ENCODE measurements around the gene FUT8.
A peak's percentile ranks its signal among the peaks of the same experiment; 100 is the strongest.
"Not testable (repeated sequence)": the region's sequence is repeated elsewhere in the genome, so short reads cannot be mapped to it uniquely, and the experiment has no call there.

Gene FUT8

DNA sequence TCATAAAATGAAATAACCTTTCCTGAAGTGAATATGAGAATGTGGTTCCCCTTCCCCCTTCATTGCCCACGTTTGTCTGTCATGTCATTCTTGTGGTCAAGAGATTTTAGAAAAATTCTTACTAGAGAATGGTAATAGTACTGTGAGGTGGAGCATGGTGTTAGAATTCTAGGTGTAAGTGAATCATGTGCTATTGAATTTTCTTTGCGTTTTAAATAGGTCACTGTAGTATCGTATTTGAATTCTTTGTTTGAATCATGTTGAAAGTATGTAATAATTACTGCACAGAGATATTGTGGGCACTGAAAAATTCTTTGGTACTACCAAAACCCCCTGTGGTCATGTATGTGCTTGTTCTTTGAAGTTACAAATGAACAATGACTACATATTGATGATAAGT lies 49.9 kb downstream of the FUT8 start:
- DNase-seq (ENCODE audit: low read depth), result no peak
- no peak overlapping the region for H3K4me3 ChIP-seq (ENCODE audit: low read depth, low read length)
- TF ChIP-seq, protein P1, sequence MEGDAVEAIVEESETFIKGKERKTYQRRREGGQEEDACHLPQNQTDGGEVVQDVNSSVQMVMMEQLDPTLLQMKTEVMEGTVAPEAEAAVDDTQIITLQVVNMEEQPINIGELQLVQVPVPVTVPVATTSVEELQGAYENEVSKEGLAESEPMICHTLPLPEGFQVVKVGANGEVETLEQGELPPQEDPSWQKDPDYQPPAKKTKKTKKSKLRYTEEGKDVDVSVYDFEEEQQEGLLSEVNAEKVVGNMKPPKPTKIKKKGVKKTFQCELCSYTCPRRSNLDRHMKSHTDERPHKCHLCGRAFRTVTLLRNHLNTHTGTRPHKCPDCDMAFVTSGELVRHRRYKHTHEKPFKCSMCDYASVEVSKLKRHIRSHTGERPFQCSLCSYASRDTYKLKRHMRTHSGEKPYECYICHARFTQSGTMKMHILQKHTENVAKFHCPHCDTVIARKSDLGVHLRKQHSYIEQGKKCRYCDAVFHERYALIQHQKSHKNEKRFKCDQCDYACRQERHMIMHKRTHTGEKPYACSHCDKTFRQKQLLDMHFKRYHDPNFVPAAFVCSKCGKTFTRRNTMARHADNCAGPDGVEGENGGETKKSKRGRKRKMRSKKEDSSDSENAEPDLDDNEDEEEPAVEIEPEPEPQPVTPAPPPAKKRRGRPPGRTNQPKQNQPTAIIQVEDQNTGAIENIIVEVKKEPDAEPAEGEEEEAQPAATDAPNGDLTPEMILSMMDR (IDR thresholded peaks at IDR 0.05; ENCODE audit: control insufficient read depth, extremely low read depth, insufficient read depth), result no peak

DNA sequence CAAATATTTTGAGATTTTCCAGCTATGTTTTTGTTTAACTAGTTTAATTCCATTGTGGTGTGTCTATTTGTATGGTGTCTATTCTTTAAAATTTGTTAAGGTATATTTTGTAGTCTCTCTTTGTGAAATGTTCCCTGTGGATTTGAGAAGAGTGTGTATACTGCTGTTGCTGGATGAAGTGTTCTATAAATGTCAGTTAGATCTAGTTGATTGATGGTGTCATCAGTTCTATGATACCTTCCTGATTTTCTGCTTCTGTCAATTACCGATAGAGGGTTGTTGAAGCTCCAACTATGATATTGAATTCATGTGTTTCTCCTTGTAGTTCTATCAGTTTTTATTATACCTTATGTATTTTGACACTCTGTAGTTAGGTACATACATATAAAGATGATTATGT lies 53.1 kb downstream of the FUT8 start:
- TF ChIP-seq, protein P1 (IDR thresholded peaks at IDR 0.05; ENCODE audit: control insufficient read depth, extremely low read depth, insufficient read depth), result no peak
- DNase-seq (ENCODE audit: low read depth), result no peak
- no peak overlapping the region for H3K4me3 ChIP-seq (ENCODE audit: low read depth, low read length)

DNA sequence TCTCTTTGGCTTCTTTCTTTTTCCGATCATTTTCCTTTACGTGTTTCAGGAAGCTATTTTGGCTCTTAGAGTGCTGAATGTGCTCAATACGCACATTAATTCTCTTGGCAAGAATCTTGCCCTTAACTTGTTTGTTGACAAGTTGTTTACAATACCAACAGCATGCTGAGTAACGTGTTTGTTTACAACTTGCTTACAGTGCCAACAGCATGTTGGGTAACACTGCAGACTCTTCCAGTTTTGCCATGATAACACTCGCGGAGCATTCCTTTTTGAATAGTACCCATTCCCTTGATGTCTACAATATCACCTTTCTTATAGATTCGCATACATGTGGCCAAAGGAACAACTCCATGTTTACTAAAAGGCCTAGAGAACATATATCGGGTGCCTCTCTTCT lies 55.4 kb downstream of the FUT8 start:
- H3K4me3 ChIP-seq (ENCODE audit: low read depth, low read length), result not testable (repeated sequence)
- peak; percentile 67 for DNase-seq (ENCODE audit: low read depth)

DNA sequence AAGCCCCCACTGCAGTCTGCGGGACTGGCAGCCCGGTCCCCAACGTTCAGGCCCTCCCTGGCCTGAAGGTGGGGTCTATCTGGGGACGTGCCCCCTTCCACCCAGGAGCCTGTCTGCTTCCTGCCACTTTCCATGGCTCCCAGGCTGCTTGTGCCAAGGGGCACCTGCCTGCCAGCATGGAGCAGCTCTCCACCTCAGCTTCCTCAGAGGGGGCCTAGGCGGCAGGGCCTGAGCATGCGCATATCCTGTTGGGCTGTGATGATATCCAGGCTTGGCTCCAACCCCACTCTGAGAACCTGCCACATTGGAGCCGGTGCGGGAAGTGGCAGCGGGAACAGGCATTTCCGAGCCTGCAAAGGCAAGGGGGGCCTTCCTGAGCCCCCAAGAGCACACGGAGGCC lies 57.4 kb downstream of the FUT8 start:
- no peak for DNase-seq (ENCODE audit: low read depth)
- TF ChIP-seq, protein P1 (IDR thresholded peaks at IDR 0.05; ENCODE audit: control insufficient read depth, extremely low read depth, insufficient read depth), result no peak
- H3K4me3 ChIP-seq (ENCODE audit: low read depth, low read length), result no peak overlapping the region

DNA sequence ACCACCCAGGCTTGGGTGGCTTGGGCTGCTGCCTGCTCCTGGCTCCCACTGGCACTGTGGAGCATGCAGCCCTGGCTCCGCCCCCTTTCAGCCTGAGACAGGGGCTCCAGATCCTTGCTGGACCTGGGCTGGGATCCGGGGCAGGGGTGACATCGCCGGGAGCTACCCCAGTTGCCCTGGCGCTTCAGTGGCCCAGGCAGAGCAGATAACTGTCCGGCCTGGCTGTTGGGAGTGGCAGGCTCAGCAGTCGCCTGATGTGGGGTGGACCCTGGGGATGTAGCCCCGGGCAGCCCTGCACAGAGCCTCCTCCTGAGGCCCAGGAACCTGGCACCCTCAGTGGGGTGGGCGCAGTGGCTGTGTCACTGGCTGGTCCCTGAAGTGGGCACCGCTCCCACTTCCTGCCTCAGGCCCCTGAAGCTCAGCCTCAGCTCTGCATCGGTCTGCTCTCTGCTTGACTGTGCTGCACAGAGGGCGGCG lies 57.9 kb downstream of the FUT8 start:
- TF ChIP-seq, protein P1 (IDR thresholded peaks at IDR 0.05; ENCODE audit: control insufficient read depth, extremely low read depth, insufficient read depth), result no peak
- DNase-seq (ENCODE audit: low read depth), result no peak
- no peak overlapping the region for H3K4me3 ChIP-seq (ENCODE audit: low read depth, low read length)

DNA sequence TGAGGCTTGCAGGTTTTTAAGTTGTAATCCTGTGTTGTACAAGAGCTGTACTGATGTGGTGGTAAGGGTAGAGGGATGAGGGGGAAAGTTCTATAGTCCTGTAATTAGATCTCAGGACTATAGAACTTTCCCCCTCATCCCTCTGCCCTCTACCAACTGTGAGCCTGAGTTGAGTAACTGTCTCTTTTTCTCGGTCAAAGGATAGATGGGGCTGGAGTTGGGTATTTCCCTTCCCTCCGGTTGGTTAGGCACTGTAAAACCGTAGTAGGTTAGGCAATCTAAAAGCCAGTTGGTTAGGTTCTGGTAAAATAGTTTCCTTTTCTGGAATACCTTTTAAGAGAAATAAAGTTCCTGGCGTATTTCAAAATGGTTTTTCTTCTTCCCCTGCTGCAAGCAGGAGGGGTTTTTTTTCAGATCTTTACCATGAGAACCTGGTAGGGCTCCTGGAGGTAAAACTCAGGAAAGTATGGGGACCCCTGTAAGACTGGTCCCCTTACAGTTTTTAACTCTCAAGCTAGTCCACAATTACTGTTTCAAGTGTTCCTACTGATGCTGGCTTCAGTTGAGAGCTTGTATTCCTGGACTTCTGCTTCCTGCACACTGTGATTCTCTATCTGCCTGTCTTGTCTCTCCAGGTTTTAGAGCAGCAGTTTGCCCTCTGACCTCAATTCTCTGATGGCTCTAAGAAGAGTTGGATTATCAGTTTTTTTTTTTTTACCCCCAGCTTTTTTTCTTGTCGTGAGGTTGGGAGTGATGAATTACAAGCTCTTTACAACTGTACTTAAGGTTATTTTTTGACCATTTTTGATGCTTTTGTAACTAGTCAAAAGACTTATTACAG lies 58.7 kb downstream of the FUT8 start:
- H3K4me3 ChIP-seq (ENCODE audit: low read depth, low read length), result no peak overlapping the region
- no peak for DNase-seq (ENCODE audit: low read depth)
- TF ChIP-seq, protein P1 (IDR thresholded peaks at IDR 0.05; ENCODE audit: control insufficient read depth, extremely low read depth, insufficient read depth), result no peak

DNA sequence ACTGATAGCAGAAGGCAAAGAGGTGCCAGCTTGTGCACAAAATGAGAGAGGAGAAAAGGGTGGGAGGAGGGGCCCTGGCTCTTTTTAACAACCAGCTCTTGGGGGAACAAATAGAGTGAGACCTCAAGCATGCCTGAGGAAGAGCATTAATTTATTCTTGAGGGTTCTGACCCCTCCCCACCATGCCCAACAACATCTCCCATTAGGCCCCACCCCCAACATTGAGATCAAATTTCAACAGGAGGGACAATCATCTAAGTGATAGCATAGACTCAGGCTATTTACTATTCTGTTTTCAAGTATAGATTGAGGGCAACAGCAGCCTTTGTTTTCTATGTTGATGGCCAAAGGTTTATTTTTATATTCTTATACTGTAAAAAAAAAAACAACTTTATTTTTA lies 59.7 kb downstream of the FUT8 start:
- TF ChIP-seq, protein P1 (IDR thresholded peaks at IDR 0.05; ENCODE audit: control insufficient read depth, extremely low read depth, insufficient read depth), result no peak
- no peak for DNase-seq (ENCODE audit: low read depth)
- no peak overlapping the region for H3K4me3 ChIP-seq (ENCODE audit: low read depth, low read length)

All from LNCaP clone FGC (cell line).